LNCaP clone FGC (cell line): ENCODE measurements around the gene NANOS2.

Source experiments
- DNase-seq: peaks from one replicate; pipeline ENCODE4 v3.0.0-alpha.2; 2011; ENCODE audit warnings: low read depth
- H3K4me3 ChIP-seq: 2 replicates; pipeline ENCODE4 v1.5.1; 2011; ENCODE audit warnings: mild to moderate bottlenecking, low read depth, low read length, control low read depth
- CTCF ChIP-seq: IDR thresholded peaks from 2 replicates; pipeline ENCODE4 v1.5.1; 2012; ENCODE audit warnings: mild to moderate bottlenecking; ENCODE audit not compliant: control insufficient read depth, insufficient read depth; ENCODE audit errors: extremely low read depth

NANOS2 gene

GRCh38 chr19:45885556-45886426 lies 28.8 kb downstream of the NANOS2 start, which contains the start of gene IRF2BP1:
Gene IRF2BP1 (minus strand): TSS chr19:45886141. CDS start chr19:45885774, 367 bp downstream.
- DNase-seq: no peak
- H3K4me3 ChIP-seq: peak within 1 kb of the TSS; percentile 51
- TF ChIP-seq CTCF: no peak

GRCh38 chr19:45884682-45885555 lies 29.7 kb downstream of the NANOS2 start:
- peak overlapping the region; percentile 51 for H3K4me3 ChIP-seq
- no peak for DNase-seq
- no peak for TF ChIP-seq CTCF

GRCh38 chr19:45883881-45884681 lies 30.5 kb downstream of the NANOS2 start:
- H3K4me3 ChIP-seq: peak overlapping the region; percentile 76
- TF ChIP-seq CTCF: no peak
- no peak for DNase-seq

GRCh38 chr19:45883586-45883880 lies 31.0 kb downstream of the NANOS2 start:
- H3K4me3 ChIP-seq: peak overlapping the region; percentile 76
- no peak for DNase-seq

GRCh38 chr19:45882652-45883585 lies 31.7 kb downstream of the NANOS2 start:
- DNase-seq: no peak
- H3K4me3 ChIP-seq: peak overlapping the region; percentile 76
- peak; percentile 98 for TF ChIP-seq CTCF

More at GRCh38 chr19:45883586-45883880, 31.0 kb downstream of the NANOS2 start:
- TF ChIP-seq CTCF: no peak
